Tibial artery (tissue), 4 donors: Measurements from ENCODE around the gene GRIN2A.

Experiments used
- DNase-seq, 2 donors: peaks; one replicate each; pipeline ENCODE4 v3.0.0-alpha.2; 2019
- H3K27ac ChIP-seq, 2 donors: fragments of 200-600 bp; sonication (generic) in 1 of 2; 1 replicate in 1 of 2; 2 replicates in 1 of 2; pipeline ENCODE4 v1.5.1; 2018 to 2019; ENCODE audit warnings: mild to moderate bottlenecking in 1 of 2
- H3K27me3 ChIP-seq, 2 donors: fragments of 200-600 bp; sonication (generic) in 1 of 2; one replicate each; pipeline versions ENCODE4 v1.5.1 to v1.6.0; 2016 to 2019
- H3K36me3 ChIP-seq, 3 donors: fragments of 200-600 bp; sonication (generic) in 2 of 3; one replicate each; pipeline ENCODE4 v1.5.1; 2016 to 2019; ENCODE audit warnings: mild to moderate bottlenecking in 2 of 3
- H3K4me1 ChIP-seq, 4 donors: fragments of 200-600 bp; sonication (generic) in 2 of 4; 1 replicate in 3 of 4; 2 replicates in 1 of 4; pipeline ENCODE4 v1.5.1; 2016 to 2019
- H3K4me3 ChIP-seq, 2 donors: fragments of 200-600 bp; sonication (generic) in 1 of 2; 1 replicate in 1 of 2; 2 replicates in 1 of 2; pipeline ENCODE4 v1.5.1; 2018 to 2019; ENCODE audit warnings: mild to moderate bottlenecking in 2 of 2
- H3K9me3 ChIP-seq, 3 donors: fragments of 200-600 bp; sonication (generic) in 1 of 3; one replicate each; pipeline ENCODE4 v1.5.1; 2016 to 2019
- CTCF ChIP-seq, 2 experiments: fragments of 200-600 bp in 1 of 2; fragments of 450-650 bp in 1 of 2; IDR thresholded peaks; one replicate each; pipeline ENCODE4 v1.5.1; 2017 to 2019; ENCODE audit warnings: antibody characterized with exemption in 2 of 2, mild to moderate bottlenecking in 1 of 2, moderate library complexity in 1 of 2
- intact Hi-C: fragments of 100-400 bp; cut with DNase I; formaldehyde crosslinking; loops from one replicate; pipeline ENCODE4 v1.15.0; 2023; ENCODE audit warnings: low total_unique reads

The GRIN2A gene

DNA sequence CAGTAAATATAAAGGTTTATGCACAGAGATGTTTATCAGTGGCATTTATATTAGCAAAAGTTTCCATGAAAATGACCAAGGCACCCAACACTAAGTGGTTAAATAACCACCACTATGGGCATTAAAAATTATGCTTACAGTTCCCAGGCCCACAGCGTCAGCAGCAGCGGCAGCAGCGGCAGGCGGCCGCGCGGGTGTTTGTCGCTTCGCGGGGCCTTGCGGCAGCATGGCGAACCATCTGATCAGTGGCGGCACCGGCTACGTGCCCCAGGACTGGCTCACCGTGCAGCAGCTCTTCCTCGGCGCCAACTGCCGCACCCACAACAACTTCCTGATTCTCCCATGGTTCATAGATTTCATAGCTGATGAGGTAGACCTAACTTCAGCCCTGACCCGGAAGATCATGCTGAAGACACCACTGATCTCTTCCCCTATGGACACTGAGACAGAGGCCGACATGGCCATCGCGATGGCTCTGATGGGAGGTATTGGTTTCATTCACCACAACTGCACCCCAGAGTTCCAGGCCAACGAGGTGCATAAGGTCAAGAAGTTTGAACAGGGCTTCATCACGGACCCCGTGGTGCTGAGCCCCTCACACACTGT is 71.0 kb downstream of the GRIN2A start:
- DNase-seq, result no peak

DNA sequence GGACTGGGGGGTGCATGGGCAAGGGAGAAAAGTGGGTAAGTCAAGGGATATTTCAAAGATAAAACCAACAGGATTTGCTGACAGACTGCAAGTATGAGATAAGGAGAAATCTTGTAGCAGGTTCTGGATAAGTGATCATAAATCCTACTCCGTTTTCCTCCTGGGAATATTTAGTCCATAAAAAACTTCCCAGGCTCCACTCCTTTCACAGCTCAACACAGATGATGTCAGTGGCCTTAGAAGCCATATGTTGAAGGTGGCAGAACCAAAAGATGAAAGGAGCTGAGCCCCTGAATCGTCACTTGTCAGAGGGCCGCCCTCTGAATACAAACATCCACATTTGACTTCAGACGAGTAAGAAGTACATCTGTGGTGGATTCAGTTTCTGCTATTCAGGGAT is 71.7 kb downstream of the GRIN2A start:
- Histone ChIP-seq H3K9me3 (no peaks in the 10 kb centered on the region), H3K4me1 (peaks cover 0 to 19% (median 15%) of the 10 kb centered on the region in 4 donors), H3K36me3 (no peaks in the 10 kb centered on the region), H3K4me3 (no peak overlapping the region), H3K27me3 (no peaks in the 10 kb centered on the region), H3K27ac (no peak overlapping the region)
- intact Hi-C loops, result no loop called here
- TF ChIP-seq CTCF (IDR thresholded peaks at IDR 0.05), result no peak
- DNase-seq, result no peak

More for the DNA sequence above, 71.0 kb downstream of the GRIN2A start:
- no peaks in the 10 kb centered on the region for H3K9me3 ChIP-seq
- H3K4me3 ChIP-seq, result no peak overlapping the region
- no peaks in the 10 kb centered on the region for H3K36me3 ChIP-seq
- H3K27ac ChIP-seq, result no peak overlapping the region
- TF ChIP-seq CTCF (IDR thresholded peaks at IDR 0.05), result no peak
- H3K4me1 ChIP-seq, result peaks cover 0 to 21% (median 16%) of the 10 kb centered on the region in 4 donors
- no peaks in the 10 kb centered on the region for H3K27me3 ChIP-seq
- intact Hi-C loops, result no loop called here

DNA sequence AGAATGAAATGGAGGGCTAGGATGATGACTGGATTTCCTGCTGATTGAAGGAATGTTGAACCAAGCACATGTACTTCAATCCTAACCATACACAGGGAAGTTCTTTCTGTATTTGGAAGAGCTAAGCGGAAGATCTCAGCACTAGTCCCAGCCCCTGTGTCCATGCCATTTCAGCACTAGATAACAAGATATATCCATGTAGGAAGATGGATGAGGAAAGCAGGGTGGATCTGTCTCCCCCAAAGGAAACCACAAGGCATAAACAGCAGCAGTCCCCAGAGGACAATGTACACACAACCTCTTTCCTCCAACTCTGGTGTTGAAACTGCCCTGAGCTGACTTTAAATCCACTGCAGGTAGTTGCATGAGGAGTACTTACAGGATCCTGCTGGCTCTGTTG is 75.1 kb downstream of the GRIN2A start:
- Histone ChIP-seq H3K4me1 (no peaks in the 10 kb centered on the region), H3K27me3 (no peaks in the 10 kb centered on the region), H3K9me3 (no peaks in the 10 kb centered on the region), H3K27ac (no peak overlapping the region), H3K36me3 (no peaks in the 10 kb centered on the region), H3K4me3 (no peak overlapping the region)
- intact Hi-C loops, result no loop called here
- no peak for DNase-seq
- TF ChIP-seq CTCF (IDR thresholded peaks at IDR 0.05), result no peak

DNA sequence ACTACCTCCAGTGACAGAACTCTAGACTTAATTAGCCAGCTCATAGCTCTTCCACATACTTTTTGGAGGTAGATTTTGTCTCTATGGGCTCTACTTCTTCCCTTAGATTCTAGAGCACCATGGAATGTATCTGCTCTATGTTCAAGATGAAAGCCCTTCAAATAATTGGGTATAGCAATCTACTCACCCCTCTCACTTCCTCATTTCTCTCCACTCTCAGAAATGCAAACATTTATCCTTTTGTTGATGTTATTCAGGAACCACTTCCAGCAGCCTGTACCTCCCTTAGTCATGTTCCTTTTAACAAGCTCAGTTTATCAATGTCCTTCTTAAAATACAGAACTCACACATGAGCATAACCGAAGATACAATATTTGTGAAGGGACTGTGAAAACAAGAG is 78.5 kb downstream of the GRIN2A start:
- no peaks in the 10 kb centered on the region for H3K4me1 ChIP-seq
- no peak for DNase-seq
- no peaks in the 10 kb centered on the region for H3K9me3 ChIP-seq
- no peak for TF ChIP-seq CTCF (IDR thresholded peaks at IDR 0.05)
- no peaks in the 10 kb centered on the region for H3K27me3 ChIP-seq
- intact Hi-C loops, result no loop called here
- no peaks in the 10 kb centered on the region for H3K36me3 ChIP-seq
- H3K4me3 ChIP-seq, result no peak overlapping the region
- H3K27ac ChIP-seq, result no peak overlapping the region

DNA sequence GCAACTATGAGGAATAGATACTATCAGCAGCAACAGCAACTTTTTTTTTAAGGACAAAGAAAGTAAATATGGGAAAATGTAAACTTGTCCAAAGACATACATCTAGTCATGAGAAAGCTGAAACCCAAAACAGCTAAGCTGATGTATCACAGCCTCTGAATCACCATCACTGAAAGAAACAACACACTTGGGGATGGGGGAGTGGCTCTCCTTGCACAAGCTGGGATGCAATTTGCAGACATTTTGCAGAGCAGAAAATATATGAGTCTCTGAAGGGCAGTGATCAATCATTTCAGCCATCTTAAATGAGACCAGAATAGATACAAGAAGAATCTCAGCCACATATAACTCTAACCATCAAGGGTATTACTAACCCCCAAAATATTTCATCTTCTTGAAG is 79.1 kb downstream of the GRIN2A start:
- no peak overlapping the region for H3K4me3 ChIP-seq
- no peak for TF ChIP-seq CTCF (IDR thresholded peaks at IDR 0.05)
- no peak overlapping the region for H3K27ac ChIP-seq
- no peaks in the 10 kb centered on the region for H3K36me3 ChIP-seq
- intact Hi-C loops, result no loop called here
- no peaks in the 10 kb centered on the region for H3K4me1 ChIP-seq
- DNase-seq, result no peak
- H3K27me3 ChIP-seq, result no peaks in the 10 kb centered on the region
- H3K9me3 ChIP-seq, result no peaks in the 10 kb centered on the region

GRCh38 chr16:10100829-10101228 is 81.4 kb downstream of the GRIN2A start:
- H3K27me3 ChIP-seq, result no peaks in the 10 kb centered on the region
- no peak for DNase-seq
- H3K27ac ChIP-seq, result no peak overlapping the region
- no peaks in the 10 kb centered on the region for H3K36me3 ChIP-seq
- TF ChIP-seq CTCF (IDR thresholded peaks at IDR 0.05), result no peak
- no peak overlapping the region for H3K4me3 ChIP-seq
- H3K4me1 ChIP-seq, result no peaks in the 10 kb centered on the region
- H3K9me3 ChIP-seq, result no peaks in the 10 kb centered on the region
- intact Hi-C loops, result no loop called here
